Activated CD8-positive, alpha-beta memory T cell treated with anti-CD3 and anti-CD28 coated beads for 36 hours (primary cell): ENCODE results near the gene MMP14. TPM values are rescaled to one million over a fixed set of nuclear protein-coding genes. Genes with fewer than 3 reads are reported as not detected.

Source experiments
- CTCF ChIA-PET: fragments of 350-600 bp; sonication (Branson Sonifier 250); formaldehyde crosslinking; loops from one replicate; lab custom pipeline; 2021; ENCODE audit warnings: antibody characterized with exemption; lab: Charles Lee
- POLR2A ChIA-PET: fragments of 350-600 bp; sonication (Branson Sonifier 250); formaldehyde crosslinking; loops from one replicate; lab custom pipeline; 2021; ENCODE audit warnings: antibody characterized with exemption; lab: Charles Lee
- total RNA-seq, 2 experiments: library from RNA; stranded (reverse); gene quantifications; one replicate each; pipeline ENCODE4 v1.2.3, GENCODE V29; 2021

MMP14 gene
- total RNA-seq, 2 experiments from 2014 or later: 0.76 to 1.8 TPM

DNA sequence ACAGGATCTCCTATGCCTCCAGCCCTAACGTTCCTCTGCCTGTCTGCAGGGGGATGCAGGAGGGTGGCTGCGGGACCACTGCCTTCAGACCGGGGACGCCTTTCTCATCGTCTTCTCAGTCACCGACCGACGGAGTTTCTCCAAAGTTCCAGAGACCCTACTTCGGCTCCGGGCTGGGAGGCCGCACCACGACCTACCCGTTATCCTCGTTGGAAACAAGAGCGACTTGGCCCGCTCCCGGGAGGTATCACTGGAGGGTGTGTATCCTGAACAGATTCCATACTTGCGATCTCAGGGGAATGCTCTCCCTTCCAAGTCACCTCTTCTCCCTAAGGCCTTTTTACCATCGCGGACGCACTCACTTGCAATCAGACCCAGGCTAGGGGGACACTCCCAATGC lies 49.6 kb downstream of the MMP14 start:
- CTCF ChIA-PET: interaction anchor here (0.8 to 3.3 kb wide), 7 partner anchors 14 to 316 kb away, joined by 3 to 18 read pairs (median 5); partner anchors contain the start of gene LRP10
- POLR2A ChIA-PET: interaction anchor here (0.6 kb wide), 1 partner anchor 135 kb away, joined by 3 read pairs; no protein-coding TSS in a partner anchor

DNA sequence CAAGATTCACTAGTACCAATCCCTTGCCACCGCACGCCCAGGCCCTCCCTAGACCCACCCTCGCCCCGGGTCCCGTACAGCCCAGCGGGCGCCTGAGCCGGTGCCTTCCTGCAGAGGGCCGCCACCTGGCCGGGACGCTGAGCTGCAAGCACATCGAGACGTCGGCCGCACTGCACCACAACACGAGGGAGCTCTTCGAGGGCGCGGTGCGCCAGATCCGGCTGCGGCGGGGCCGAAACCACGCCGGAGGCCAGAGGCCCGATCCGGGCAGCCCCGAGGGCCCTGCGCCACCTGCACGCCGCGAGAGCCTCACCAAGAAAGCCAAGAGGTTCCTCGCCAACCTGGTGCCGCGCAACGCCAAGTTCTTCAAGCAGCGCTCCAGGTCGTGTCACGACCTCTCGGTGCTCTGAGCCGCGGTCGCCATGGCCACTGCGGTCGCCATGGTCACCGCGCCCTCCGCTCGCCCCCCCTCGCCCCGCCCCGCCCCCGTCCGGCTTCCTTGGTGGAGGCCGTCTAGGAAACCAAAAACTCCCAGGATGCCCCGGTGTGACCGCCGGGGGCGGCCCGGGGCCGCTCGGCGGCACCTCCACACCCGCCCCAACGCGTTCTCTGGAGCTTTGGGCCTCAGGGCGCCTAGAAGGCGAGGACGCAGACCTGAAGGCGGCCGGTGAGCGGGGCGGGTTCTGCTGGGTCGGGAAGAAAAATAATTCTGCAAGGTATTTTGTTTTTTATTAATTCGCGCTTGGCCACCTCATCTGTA lies 50.3 kb downstream of the MMP14 start:
- ChIA-PET POLR2A (interaction anchor here (1.0 kb wide), 1 partner anchor 120 kb away, joined by 3 read pairs; the partner anchor contains the start of gene OXA1L), CTCF (interaction anchor here (0.6 to 3.3 kb wide), 7 partner anchors 14 to 317 kb away, joined by 3 to 18 read pairs (median 5); partner anchors contain the start of gene LRP10)

DNA sequence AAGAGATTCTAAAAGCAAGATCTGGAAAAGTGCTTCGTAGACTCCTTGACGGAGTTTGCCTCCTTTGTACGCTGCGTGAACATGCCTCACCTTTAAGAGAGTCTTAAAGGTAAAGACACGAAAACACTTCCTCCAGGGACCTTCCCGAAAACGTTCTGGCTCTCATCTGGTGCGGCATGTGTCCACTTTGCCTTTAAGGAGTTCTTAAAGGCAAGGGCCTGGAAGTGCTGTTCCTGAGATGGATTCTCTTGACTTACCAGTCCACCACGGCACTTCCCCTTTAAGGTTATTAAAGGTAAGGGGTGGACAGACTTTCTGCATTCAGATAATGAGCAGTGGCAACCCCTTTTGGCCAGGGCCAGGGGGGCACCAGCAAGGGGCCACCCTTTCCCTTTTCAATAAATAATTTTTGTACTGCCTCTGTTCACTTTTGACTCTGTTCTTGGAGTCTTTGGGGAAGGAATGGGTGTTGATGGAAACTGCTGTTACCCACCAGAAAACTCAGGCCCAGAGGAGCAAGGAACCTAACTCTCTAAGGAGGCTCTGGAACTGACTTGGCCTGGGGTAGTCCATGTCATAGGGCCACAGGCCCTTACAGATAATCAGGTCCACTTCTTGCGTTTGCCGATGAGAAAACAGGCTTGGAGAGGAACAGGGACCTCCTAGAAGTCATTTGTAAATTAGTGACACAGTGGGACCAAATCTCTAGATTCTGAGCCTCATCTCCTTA lies 51.0 kb downstream of the MMP14 start:
- POLR2A ChIA-PET: interaction anchor here (1.0 kb wide), 1 partner anchor 121 kb away, joined by 3 read pairs; the partner anchor contains the start of gene OXA1L
- CTCF ChIA-PET: interaction anchor here (1.6 to 2.6 kb wide), 2 partner anchors 15 to 318 kb away, joined by 5 to 18 read pairs; partner anchors contain the start of gene LRP10

DNA sequence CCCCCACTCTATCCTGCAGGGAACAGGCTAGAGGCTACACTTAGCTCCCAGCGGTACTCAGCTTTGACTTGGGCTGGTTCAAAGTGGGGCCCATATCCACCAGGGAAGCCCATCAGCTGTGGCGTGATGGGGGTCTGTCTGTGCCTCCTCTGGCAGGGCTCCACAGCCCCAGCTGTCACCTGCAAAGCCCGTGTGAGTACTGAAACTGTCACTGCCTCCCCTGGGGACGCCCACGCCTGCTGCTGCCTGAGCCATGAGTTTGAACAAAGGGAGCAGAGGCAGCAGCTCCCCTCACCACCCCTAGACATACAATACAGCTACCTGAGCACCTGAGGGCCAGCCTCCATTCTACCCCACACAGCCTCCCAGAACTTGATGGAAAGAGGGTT lies 51.6 kb downstream of the MMP14 start:
- POLR2A ChIA-PET: no interaction called here
- CTCF ChIA-PET: interaction anchor here (0.6 to 1.0 kb wide), 3 partner anchors 28 to 136 kb away, joined by 3 to 4 read pairs (median 4); no protein-coding TSS in a partner anchor

DNA sequence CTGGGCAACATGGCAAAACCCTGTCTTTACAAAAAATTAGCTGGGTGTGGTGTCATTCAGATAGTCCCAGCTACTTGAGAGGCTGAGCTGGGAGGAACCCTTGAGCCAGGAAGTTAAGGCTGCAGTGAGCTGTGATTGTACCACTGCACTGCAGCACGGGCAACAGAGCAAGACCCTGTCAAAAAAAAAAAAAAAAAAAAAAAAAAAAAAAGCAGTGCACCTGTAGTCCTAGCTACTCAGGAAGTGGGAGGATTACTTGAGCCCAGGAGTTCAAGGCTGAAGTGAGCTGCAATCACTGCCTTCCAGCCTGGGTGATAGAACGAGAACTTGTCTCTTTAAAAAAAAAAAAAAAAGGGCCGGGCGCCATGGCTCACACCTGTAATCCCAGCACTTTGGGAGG lies 52.3 kb downstream of the MMP14 start:
- CTCF ChIA-PET: interaction anchor here (0.6 to 1.2 kb wide), 7 partner anchors 11 to 94 kb away, joined by 3 to 5 read pairs (median 4); no protein-coding TSS in a partner anchor
- POLR2A ChIA-PET: interaction anchor here (0.6 to 1.0 kb wide), 2 partner anchors 29 to 40 kb away, joined by 4 to 5 read pairs; partner anchors contain the start of gene PRMT5

DNA sequence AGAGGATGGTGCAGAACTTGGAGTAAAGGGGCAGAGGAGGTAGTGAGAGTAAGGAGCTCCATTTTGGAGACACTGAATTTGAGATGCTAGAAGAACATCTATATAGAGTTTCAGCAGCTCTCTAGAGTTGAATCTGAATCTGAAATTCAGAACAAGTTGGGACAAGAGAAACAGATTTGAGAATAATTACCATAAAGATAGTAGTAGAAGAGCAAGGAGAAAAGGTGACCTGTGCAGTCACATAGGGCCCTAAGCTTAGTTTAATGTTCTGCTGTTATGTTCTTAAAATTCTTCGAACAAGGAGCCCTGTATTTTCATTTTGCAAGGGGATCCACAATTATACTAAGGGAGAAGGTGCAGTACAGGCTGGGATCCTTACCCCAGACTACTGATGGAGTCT lies 54.0 kb downstream of the MMP14 start:
- POLR2A ChIA-PET: no interaction called here
- CTCF ChIA-PET: interaction anchor here (1.0 to 1.1 kb wide), 3 partner anchors 18 to 334 kb away, joined by 3 read pairs; partner anchors contain the start of gene LRP10

DNA sequence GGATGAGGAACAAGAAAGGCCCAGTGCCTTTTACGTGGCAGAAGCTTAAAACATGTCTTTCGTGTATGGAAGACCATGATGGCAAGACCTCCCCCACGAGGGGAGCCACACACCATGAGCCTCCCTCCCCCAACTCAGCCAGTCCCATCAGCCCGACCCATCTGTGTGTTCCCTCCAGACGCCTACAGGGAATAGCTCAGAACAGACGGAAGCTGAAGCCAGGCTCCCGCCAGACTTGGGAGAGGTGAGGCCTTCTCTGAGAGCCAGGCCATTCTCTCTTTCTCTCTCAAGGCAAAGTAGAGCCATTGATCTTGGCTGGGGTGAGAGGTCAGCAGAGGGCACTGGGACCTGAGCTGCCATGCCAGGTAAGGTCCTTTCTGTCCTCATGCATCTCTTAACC lies 56.1 kb downstream of the MMP14 start:
- CTCF ChIA-PET: interaction anchor here (2.3 to 2.5 kb wide), 2 partner anchors 9 to 19 kb away, joined by 8 to 12 read pairs; no protein-coding TSS in a partner anchor
- POLR2A ChIA-PET: no interaction called here

DNA sequence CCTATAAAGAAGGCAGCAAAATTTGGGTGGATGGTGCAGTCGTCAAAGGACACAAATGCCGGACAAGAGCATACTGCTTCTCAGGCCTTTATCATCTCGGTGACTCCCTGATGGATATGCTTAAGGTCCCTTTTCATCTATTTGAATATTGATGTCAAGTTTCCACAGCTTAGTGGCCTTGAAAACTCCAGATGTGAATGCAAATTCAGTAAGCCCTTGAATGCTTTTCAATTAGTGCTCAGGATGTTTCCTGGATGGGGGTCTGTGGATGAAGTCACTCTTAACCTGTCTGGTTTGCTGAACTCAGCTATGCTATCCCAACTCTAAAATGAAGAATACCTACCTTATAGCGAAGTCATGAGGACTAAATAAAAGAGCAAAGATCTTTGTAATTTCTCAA lies 57.3 kb downstream of the MMP14 start:
- POLR2A ChIA-PET: no interaction called here
- CTCF ChIA-PET: interaction anchor here (1.1 to 2.5 kb wide), 2 partner anchors 21 to 71 kb away, joined by 3 to 12 read pairs; no protein-coding TSS in a partner anchor

DNA sequence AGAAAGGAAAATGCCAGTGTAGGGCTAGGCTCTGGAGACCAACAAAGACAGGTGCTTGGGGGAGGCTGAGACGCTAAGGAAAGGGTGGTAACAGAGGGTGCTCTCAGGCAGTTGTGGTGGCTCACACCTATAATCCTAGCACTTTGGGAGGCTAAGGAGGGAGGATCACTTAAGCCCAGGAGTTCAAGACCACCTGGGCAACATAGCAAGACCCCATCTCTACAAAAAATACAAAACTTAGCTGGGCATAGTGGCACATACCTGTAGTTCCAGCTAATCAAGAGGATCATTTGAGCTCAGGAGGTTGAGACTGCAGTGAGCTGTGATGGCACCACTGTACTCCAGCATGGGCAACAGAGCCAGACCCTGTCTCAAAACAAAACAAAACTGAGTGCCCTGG lies 59.0 kb downstream of the MMP14 start:
- CTCF ChIA-PET: interaction anchor here (1.0 to 1.9 kb wide), 4 partner anchors 15 to 325 kb away, joined by 3 to 9 read pairs (median 5); partner anchors contain the start of gene LRP10
- POLR2A ChIA-PET: interaction anchor here (0.6 kb wide), 1 partner anchor 20 kb away, joined by 3 read pairs; no protein-coding TSS in a partner anchor

DNA sequence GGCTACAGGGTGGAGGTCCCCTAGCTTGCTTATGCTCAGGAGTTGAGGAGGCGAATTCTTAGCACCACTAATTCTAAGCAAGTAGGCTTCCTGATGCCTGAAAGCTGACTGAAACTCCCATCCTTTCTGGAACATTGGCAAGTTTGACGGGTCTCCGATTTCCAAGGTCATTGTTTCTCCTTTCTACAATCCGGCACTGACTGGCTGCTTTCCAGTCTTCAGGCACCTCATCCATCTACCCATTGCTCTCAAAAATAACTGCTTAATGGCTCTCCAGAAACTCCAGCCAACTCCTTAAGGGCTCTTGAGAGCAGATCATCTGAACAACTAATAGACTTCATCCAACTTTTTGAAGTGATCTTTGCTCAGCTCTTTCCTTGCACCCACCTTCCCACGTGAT lies 60.0 kb downstream of the MMP14 start:
- POLR2A ChIA-PET: no interaction called here

DNA sequence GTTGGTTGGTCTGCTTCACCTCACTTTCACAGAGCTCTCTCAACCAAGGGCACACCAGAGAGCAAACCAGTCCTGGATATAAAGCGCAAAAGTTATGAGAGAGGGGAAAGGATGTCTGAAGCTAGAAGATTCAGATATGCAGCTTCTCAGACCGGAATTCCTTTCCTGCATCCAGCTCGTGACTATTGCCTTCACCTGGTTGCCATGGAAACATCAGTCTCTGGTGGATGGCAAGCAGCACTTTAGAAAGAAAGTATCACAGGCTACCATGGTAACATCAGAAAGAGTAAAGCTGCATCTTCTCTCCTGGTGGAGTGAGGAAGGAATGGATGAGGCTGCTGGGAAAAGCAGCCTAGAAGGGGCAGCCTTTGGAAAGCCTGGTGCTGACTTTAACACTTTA lies 60.4 kb downstream of the MMP14 start:
- ChIA-PET CTCF (interaction anchor here (1.6 to 1.9 kb wide), 2 partner anchors 25 to 74 kb away, joined by 7 to 9 read pairs; partner anchors contain the start of gene LRP10), POLR2A (no interaction called here)

More for the DNA sequence above, 60.0 kb downstream of the MMP14 start:
- CTCF ChIA-PET: interaction anchor here (1.0 to 1.9 kb wide), 4 partner anchors 16 to 326 kb away, joined by 3 to 9 read pairs (median 5); partner anchors contain the start of gene LRP10

DNA sequence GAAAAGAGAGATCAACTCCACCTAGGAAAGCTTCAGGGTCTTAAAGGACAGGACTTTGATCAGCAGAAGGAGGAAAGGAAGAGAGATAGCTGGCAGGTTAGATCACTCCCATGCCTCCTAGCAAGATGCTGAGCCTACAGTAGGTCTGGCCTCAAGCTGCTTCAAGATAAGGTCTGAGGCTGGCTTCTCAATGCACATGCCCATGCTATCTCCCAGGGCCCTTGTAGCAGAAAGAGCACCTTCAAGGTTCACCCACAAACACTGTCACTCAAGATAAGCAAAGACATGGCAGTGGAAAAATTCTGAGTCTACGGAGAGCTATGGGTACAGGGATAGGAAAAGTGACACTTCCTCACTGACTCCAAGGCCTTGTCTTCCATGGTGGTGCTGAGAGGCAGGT lies 61.0 kb downstream of the MMP14 start:
- POLR2A ChIA-PET: no interaction called here
- CTCF ChIA-PET: interaction anchor here (4.2 kb wide), 1 partner anchor 25 kb away, joined by 32 read pairs; the partner anchor contains the start of gene LRP10

Other genes starting within 250 kb of the MMP14 start
- gene DAD1, start 247.4 kb upstream of the MMP14 start, total RNA-seq: 100 to 1,000 TPM; 292 to 295 TPM
- gene ABHD4, start 238.3 kb upstream of the MMP14 start, total RNA-seq: 1 to 10 TPM; 8.1 to 9.2 TPM
- gene OR6J1, start 192.2 kb upstream of the MMP14 start, total RNA-seq: not detected
- gene OXA1L, start 69.9 kb upstream of the MMP14 start, total RNA-seq: 100 to 1,000 TPM; 122 to 123 TPM
- gene SLC7A7, start 21.1 kb upstream of the MMP14 start, total RNA-seq: under 1 TPM; 0.21 to 0.38 TPM
- 100 to 1,000 TPM; 170 to 179 TPM for gene MRPL52, start 6.7 kb upstream of the MMP14 start, total RNA-seq
- 10 to 100 TPM; 28.1 to 28.5 TPM for gene LRP10, start 35.2 kb downstream of the MMP14 start, total RNA-seq
- under 1 TPM in 1 of 2 experiments, not detected in 1; 0.11 TPM for gene REM2, start 46.6 kb downstream of the MMP14 start, total RNA-seq
- 10 to 100 TPM; 69.7 to 72.1 TPM for gene RBM23, start 82.6 kb downstream of the MMP14 start, total RNA-seq
- gene PRMT5, start 92.8 kb downstream of the MMP14 start, total RNA-seq: 100 to 1,000 TPM; 204 to 205 TPM
- 10 to 100 TPM; 46.5 to 49.2 TPM for gene HAUS4, start 120.5 kb downstream of the MMP14 start, total RNA-seq
- gene AJUBA, start 146.0 kb downstream of the MMP14 start, total RNA-seq: 1 to 10 TPM in 1 of 2 experiments, under 1 TPM in 1; 0.96 to 1.2 TPM
- 1 to 10 TPM; 7.0 to 8.9 TPM for gene C14orf93, start 173.6 kb downstream of the MMP14 start, total RNA-seq
- 100 to 1,000 TPM; 176 to 182 TPM for gene PSMB5, start 198.3 kb downstream of the MMP14 start, total RNA-seq
- gene PSMB11, start 205.6 kb downstream of the MMP14 start, total RNA-seq: not detected
- under 1 TPM; 0.53 to 0.82 TPM for gene CDH24, start 220.9 kb downstream of the MMP14 start, total RNA-seq